OCI-LY3 (cell line): ENCODE data around the gene ZBTB22.

ENCODE experiments used
- EZH2phosphoT487 ChIP-seq: fragments of 200-600 bp; shearing (Covaris generic); IDR thresholded peaks from 2 replicates; pipeline ENCODE4 v1.6.1; 2018; ENCODE audit warnings: antibody characterized with exemption, mixed run types, low read depth
- TF ChIP-seq, protein P1 (sequence below): fragments of 200-600, 300-600 bp; sonication (generic); IDR thresholded peaks from 2 replicates; pipeline ENCODE4 v1.5.1; 2014; ENCODE audit warnings: antibody characterized with exemption, low read length, low read depth

DNA sequence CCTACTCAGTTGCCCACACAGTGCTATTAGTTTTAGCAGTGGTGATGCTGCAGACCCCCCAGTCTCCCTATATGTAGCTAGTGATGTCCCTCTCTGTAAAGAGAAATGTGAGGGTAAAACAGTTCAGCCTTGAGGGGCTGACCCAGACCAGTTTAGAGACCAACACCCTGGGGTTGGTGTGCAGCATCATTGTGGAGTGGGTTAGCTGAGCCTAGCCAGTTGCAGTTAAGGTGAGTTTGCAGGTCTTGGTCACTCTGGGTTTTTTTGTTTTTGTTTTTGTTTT lies 41.0 kb downstream of the ZBTB22 start:
- TF ChIP-seq, protein P1, sequence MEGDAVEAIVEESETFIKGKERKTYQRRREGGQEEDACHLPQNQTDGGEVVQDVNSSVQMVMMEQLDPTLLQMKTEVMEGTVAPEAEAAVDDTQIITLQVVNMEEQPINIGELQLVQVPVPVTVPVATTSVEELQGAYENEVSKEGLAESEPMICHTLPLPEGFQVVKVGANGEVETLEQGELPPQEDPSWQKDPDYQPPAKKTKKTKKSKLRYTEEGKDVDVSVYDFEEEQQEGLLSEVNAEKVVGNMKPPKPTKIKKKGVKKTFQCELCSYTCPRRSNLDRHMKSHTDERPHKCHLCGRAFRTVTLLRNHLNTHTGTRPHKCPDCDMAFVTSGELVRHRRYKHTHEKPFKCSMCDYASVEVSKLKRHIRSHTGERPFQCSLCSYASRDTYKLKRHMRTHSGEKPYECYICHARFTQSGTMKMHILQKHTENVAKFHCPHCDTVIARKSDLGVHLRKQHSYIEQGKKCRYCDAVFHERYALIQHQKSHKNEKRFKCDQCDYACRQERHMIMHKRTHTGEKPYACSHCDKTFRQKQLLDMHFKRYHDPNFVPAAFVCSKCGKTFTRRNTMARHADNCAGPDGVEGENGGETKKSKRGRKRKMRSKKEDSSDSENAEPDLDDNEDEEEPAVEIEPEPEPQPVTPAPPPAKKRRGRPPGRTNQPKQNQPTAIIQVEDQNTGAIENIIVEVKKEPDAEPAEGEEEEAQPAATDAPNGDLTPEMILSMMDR: no peak
- TF ChIP-seq EZH2phosphoT487: no peak
